GM19324 (cell line): ENCODE results near the gene HELQ.
"Not testable (repeated sequence)": the region's sequence is repeated elsewhere in the genome, so short reads cannot be mapped to it uniquely, and the experiment has no call there.

Experiments
- ATAC-seq: cut with Tn5 transposase; IDR thresholded peaks from one replicate; pipeline ENCODE4 v1.9.1; 2021; ENCODE audit warnings: mild to moderate bottlenecking, moderate library complexity; ENCODE audit not compliant: unreplicated experiment, low FRiP score

Gene HELQ

GRCh38 chr4:83440148-83440814, 15.3 kb downstream of the HELQ start:
- no peak for ATAC-seq

GRCh38 chr4:83438719-83439118, 16.9 kb downstream of the HELQ start:
- no peak for ATAC-seq

- no peak for ATAC-seq
Measured at GRCh38 chr4:83436680-83437079, 18.9 kb downstream of the HELQ start.

GRCh38 chr4:83431200-83431599, 24.4 kb downstream of the HELQ start:
- no peak for ATAC-seq

- ATAC-seq: no peak
Measured at GRCh38 chr4:83418211-83418610, 37.4 kb downstream of the HELQ start.

GRCh38 chr4:83417566-83417965, 38.1 kb downstream of the HELQ start:
- ATAC-seq: no peak

GRCh38 chr4:83413676-83414075, 41.9 kb downstream of the HELQ start:
- ATAC-seq: no peak

GRCh38 chr4:83408908-83409307, 46.7 kb downstream of the HELQ start:
- ATAC-seq: no peak

GRCh38 chr4:83405844-83406816, 49.5 kb downstream of the HELQ start:
- no peak for ATAC-seq

- ATAC-seq: not testable (repeated sequence)
Measured at GRCh38 chr4:83398158-83398557, 57.5 kb downstream of the HELQ start.

- ATAC-seq: no peak
Measured at GRCh38 chr4:83393908-83394307, 61.7 kb downstream of the HELQ start.

- no peak for ATAC-seq
Measured at GRCh38 chr4:83392562-83392961, 63.1 kb downstream of the HELQ start.

GRCh38 chr4:83390944-83391343, 64.7 kb downstream of the HELQ start:
- ATAC-seq: no peak

- ATAC-seq: no peak
Measured at GRCh38 chr4:83389756-83390505, 65.7 kb downstream of the HELQ start.

- no peak for ATAC-seq
Measured at GRCh38 chr4:83389037-83389720, 66.4 kb downstream of the HELQ start.

GRCh38 chr4:83388313-83388676, 67.3 kb downstream of the HELQ start:
- no peak for ATAC-seq

- ATAC-seq: no peak
Measured at GRCh38 chr4:83387476-83388312, 67.9 kb downstream of the HELQ start.

GRCh38 chr4:83387012-83387411, 68.6 kb downstream of the HELQ start:
- ATAC-seq: no peak

GRCh38 chr4:83382850-83383249, 72.8 kb downstream of the HELQ start:
- ATAC-seq: no peak

GRCh38 chr4:83381173-83381572, 74.5 kb downstream of the HELQ start:
- ATAC-seq: no peak
